H1 (cell line): Measurements from ENCODE around the gene TFB1M. TPM values are rescaled to one million over a fixed set of nuclear protein-coding genes. Genes with fewer than 3 reads are reported as not detected.

ENCODE experiments used
- CTCF ChIA-PET: fragments of 300-600 bp; sonication (Branson Sonifier 250); formaldehyde crosslinking; loops from one replicate; lab custom pipeline; 2021; ENCODE audit not compliant: partially characterized antibody; lab: Charles Lee
- POLR2A ChIA-PET: fragments of 300-600 bp; sonication (Branson Sonifier 250); formaldehyde crosslinking; loops from one replicate; lab custom pipeline; 2021; ENCODE audit warnings: inconsistent platforms; ENCODE audit not compliant: partially characterized antibody; lab: Charles Lee
- DNase-seq, 2 experiments: peaks; one replicate each; pipeline versions ENCODE4 v3.0.0 to v3.0.0-alpha.2; 2010 to 2022; ENCODE audit warnings: low spot score in 2 of 2, low read depth in 1 of 2, mixed read lengths in 1 of 2
- FAIRE-seq: peaks from 2 replicates; lab custom pipeline; 2011; peaks lifted over from hg19 to GRCh38; lab: Jason Lieb, UNC
- H2AFZ ChIP-seq: 2 replicates; pipeline ENCODE4 v1.8.1; 2012; ENCODE audit warnings: low read length, inconsistent platforms
- H2AK5ac ChIP-seq: 2 replicates; pipeline ENCODE4 v1.6.1; 2013; ENCODE audit warnings: low read depth, low read length
- H2BK120ac ChIP-seq: replicated peaks from 2 replicates; pipeline ENCODE3; 2013; ENCODE audit warnings: low read depth, low read length, inconsistent platforms
- H2BK12ac ChIP-seq: 2 replicates; pipeline ENCODE4 v1.6.1; 2013; ENCODE audit warnings: low read depth, low read length
- H2BK15ac ChIP-seq: 2 replicates; pipeline ENCODE4 v1.6.1; 2013; ENCODE audit warnings: low read length
- H2BK20ac ChIP-seq: 2 replicates; pipeline ENCODE4 v1.6.1; 2013; ENCODE audit warnings: low read length
- H2BK5ac ChIP-seq: 2 replicates; pipeline ENCODE4 v1.6.1; 2013; ENCODE audit warnings: low read depth, low read length
- H3K14ac ChIP-seq: 2 replicates; pipeline ENCODE4 v1.6.1; 2013; ENCODE audit warnings: inconsistent platforms; ENCODE audit not compliant: insufficient read length
- H3K18ac ChIP-seq: 2 replicates; pipeline ENCODE4 v1.6.1; 2013; ENCODE audit warnings: low read length; ENCODE audit errors: extremely low read depth
- H3K23ac ChIP-seq: 2 replicates; pipeline ENCODE4 v1.6.1; 2013; ENCODE audit warnings: inconsistent platforms; ENCODE audit not compliant: insufficient read length
- H3K23me2 ChIP-seq: 2 replicates; pipeline ENCODE4 v1.6.1; 2013; ENCODE audit warnings: low read depth, low read length
- H3K27ac ChIP-seq: 2 replicates; pipeline ENCODE4 v1.6.1; 2011; ENCODE audit warnings: low read depth, low read length, inconsistent platforms
- H3K27me3 ChIP-seq, 4 experiments: replicated peaks in 1 of 4; 1 replicate in 1 of 4; 2 replicates in 3 of 4; pipeline versions ENCODE4 v1.6.1 to v1.8.1; 2011 to 2013; ENCODE audit warnings: low read length in 3 of 4, mild to moderate bottlenecking in 3 of 4, inconsistent platforms in 2 of 4, mixed read lengths in 2 of 4, moderate library complexity in 1 of 4; ENCODE audit not compliant: control insufficient read depth in 3 of 4, insufficient read depth in 3 of 4; ENCODE audit errors: extremely low read depth in 1 of 4
- H3K36me3 ChIP-seq, 4 experiments: 2 replicates each; pipeline versions ENCODE4 v1.6.1 to v1.8.1; 2011 to 2013; ENCODE audit warnings: mild to moderate bottlenecking in 4 of 4, low read length in 3 of 4, moderate library complexity in 2 of 4, control low read depth in 1 of 4, inconsistent platforms in 1 of 4; ENCODE audit not compliant: insufficient read depth in 4 of 4, control insufficient read depth in 2 of 4
- H3K4ac ChIP-seq: replicated peaks from 2 replicates; pipeline ENCODE3; 2013; ENCODE audit warnings: low read length, low read depth, mixed read lengths, inconsistent platforms; ENCODE audit not compliant: insufficient read length
- H3K4me1 ChIP-seq, 4 experiments: replicated peaks in 1 of 4; 1 replicate in 1 of 4; 2 replicates in 3 of 4; pipeline versions ENCODE4 v1.6.1 to v1.8.1; 2011 to 2013; ENCODE audit warnings: low read length in 3 of 4, inconsistent platforms in 2 of 4, mixed read lengths in 1 of 4; ENCODE audit not compliant: insufficient read depth in 4 of 4, control insufficient read depth in 3 of 4
- H3K4me2 ChIP-seq, 2 experiments: 2 replicates each; pipeline versions ENCODE4 v1.6.1 to v1.8.1; 2011 to 2013; ENCODE audit warnings: low read depth in 2 of 2, low read length in 2 of 2, control low read depth in 1 of 2, inconsistent platforms in 1 of 2, mild to moderate bottlenecking in 1 of 2; ENCODE audit not compliant: insufficient read depth in 1 of 2
- H3K4me3 ChIP-seq, 4 experiments: fragments of 200-600, 300-600 bp in 1 of 4; sonication (generic), shearing (Covaris generic), sonication (Bioruptor Twin) in 1 of 4; 2 replicates each; pipeline versions ENCODE4 v1.5.1 to v1.8.1; 2011 to 2016; ENCODE audit warnings: low read length in 4 of 4, low read depth in 3 of 4, control low read depth in 2 of 4, inconsistent platforms in 2 of 4, mild to moderate bottlenecking in 2 of 4, mixed read lengths in 1 of 4, moderate library complexity in 1 of 4; ENCODE audit not compliant: insufficient read depth in 2 of 4; ENCODE audit errors: extremely low read depth in 1 of 4
- H3K56ac ChIP-seq: replicated peaks from 2 replicates; pipeline ENCODE3; 2013; ENCODE audit warnings: low read depth, mild to moderate bottlenecking, mixed read lengths, low read length, inconsistent platforms; ENCODE audit not compliant: insufficient read length
- H3K79me1 ChIP-seq: 2 replicates; pipeline ENCODE4 v1.6.1; 2013; ENCODE audit warnings: low read depth, low read length, control low read depth
- H3K79me2 ChIP-seq, 2 experiments: 2 replicates each; pipeline versions ENCODE4 v1.6.1 to v1.8.1; 2012 to 2013; ENCODE audit warnings: low read length in 2 of 2, mild to moderate bottlenecking in 2 of 2, inconsistent platforms in 1 of 2; ENCODE audit not compliant: insufficient read depth in 2 of 2, control insufficient read depth in 1 of 2
- H3K9ac ChIP-seq, 4 experiments: replicated peaks in 1 of 4; 1 replicate in 1 of 4; 2 replicates in 3 of 4; pipeline versions ENCODE4 v1.6.1 to v1.8.1; 2011 to 2013; ENCODE audit warnings: low read depth in 3 of 4, low read length in 3 of 4, control low read depth in 2 of 4, mild to moderate bottlenecking in 2 of 4, moderate library complexity in 2 of 4, inconsistent platforms in 1 of 4; ENCODE audit errors: extremely low read depth in 1 of 4
- H3K9me3 ChIP-seq, 2 experiments: 2 replicates each; pipeline versions ENCODE4 v1.6.1 to v1.8.1; 2012 to 2013; ENCODE audit warnings: mild to moderate bottlenecking in 2 of 2, moderate library complexity in 2 of 2, control low read depth in 1 of 2, inconsistent platforms in 1 of 2, low read depth in 1 of 2, low read length in 1 of 2, mixed read lengths in 1 of 2; ENCODE audit not compliant: insufficient read depth in 2 of 2
- H4K20me1 ChIP-seq, 2 experiments: replicated peaks in 1 of 2; 2 replicates each; pipeline versions ENCODE3 to v1.8.1; 2011 to 2013; ENCODE audit warnings: inconsistent platforms in 2 of 2, low read length in 2 of 2, mild to moderate bottlenecking in 1 of 2; ENCODE audit not compliant: insufficient read depth in 2 of 2, control insufficient read depth in 1 of 2
- H4K5ac ChIP-seq: 2 replicates; pipeline ENCODE4 v1.6.1; 2013; ENCODE audit warnings: low read length, low read depth, mixed read lengths, inconsistent platforms; ENCODE audit not compliant: insufficient read length
- H4K8ac ChIP-seq: 2 replicates; pipeline ENCODE4 v1.8.0; 2013; ENCODE audit warnings: mild to moderate bottlenecking, moderate library complexity, low read length, inconsistent platforms; ENCODE audit not compliant: insufficient read depth; ENCODE audit errors: extremely low read depth
- H4K91ac ChIP-seq: replicated peaks from 2 replicates; pipeline ENCODE3; 2013; ENCODE audit warnings: low read length, mixed read lengths, inconsistent platforms; ENCODE audit not compliant: insufficient read length
- ASH2L ChIP-seq: fragments of 200-600, 300-600 bp; sonication (generic); IDR thresholded peaks from one replicate; pipeline ENCODE4 v1.7.1; 2017; ENCODE audit warnings: low read length
- BCL11A ChIP-seq, 2 experiments: IDR thresholded peaks; one replicate each; pipeline ENCODE4 v1.6.1; 2011; ENCODE audit warnings: low read depth in 2 of 2, low read length in 2 of 2, mild to moderate bottlenecking in 2 of 2
- CHD1 ChIP-seq: IDR thresholded peaks from 2 replicates; pipeline ENCODE4 v1.6.1; 2012; ENCODE audit warnings: low read depth, low read length, improper control_type of control experiment
- EZH2 ChIP-seq: fragments of 200-600 bp; sonication (generic); IDR thresholded peaks from 2 replicates; pipeline ENCODE4 v1.7.1; 2012; ENCODE audit warnings: low read depth, mild to moderate bottlenecking, moderate library complexity, low read length, inconsistent platforms; ENCODE audit not compliant: severe bottlenecking
- GTF2F1 ChIP-seq: IDR thresholded peaks from 2 replicates; pipeline ENCODE4 v1.6.1; 2012; ENCODE audit warnings: low read depth, low read length, improper control_type of control experiment, borderline replicate concordance
- SIN3A ChIP-seq, 2 experiments: IDR thresholded peaks in 1 of 2; conservative IDR thresholded peaks in 1 of 2; 2 replicates each; pipeline ENCODE4 v1.6.1; 2011 to 2012; ENCODE audit warnings: low read length in 2 of 2, improper control_type of control experiment in 1 of 2, low read depth in 1 of 2, mild to moderate bottlenecking in 1 of 2
- WGBS, 2 experiments: shearing (Covaris generic) in 1 of 2; methylation state at CpG; one replicate each; pipeline versions ENCODE4 v1.1.6 to v1.1.7; 2013 to 2015; ENCODE audit warnings: low lambda C conversion rate in 2 of 2, mixed read lengths in 2 of 2, inconsistent platforms in 1 of 2, low coverage in 1 of 2, missing lambda C conversion rate in 1 of 2; ENCODE audit not compliant: insufficient replicate concordance in 2 of 2, insufficient coverage in 1 of 2, insufficient read length in 1 of 2; ENCODE audit errors: extremely low coverage in 1 of 2, missing lambda C conversion rate in 1 of 2; 5-methylcytosine and 5-hydroxymethylcytosine counted together
- polyA plus RNA-seq, 7 experiments: library from polyadenylated mRNA; depleted of rRNA in 3 of 7; stranded (reverse) in 5 of 7; unstranded in 2 of 7; fragments of >200 nt in 5 of 7; fragments of 200-250 nt in 2 of 7; gene quantifications; 1 replicate in 5 of 7; 2 replicates in 1 of 7; 4 replicates in 1 of 7; pipeline versions ENCODE4 v1.2.1 to v1.2.3, GENCODE V29; 2011 to 2013; ENCODE audit warnings: missing spikeins in 2 of 7, mixed read lengths in 2 of 7
- total RNA-seq: library from RNA; stranded (reverse); fragmentation: NEBNext Ultra II Directional; extraction: Animal tissue kit (Norgen Biotek cat#: 25700); gene quantifications from 2 replicates; pipeline ENCODE4 v1.2.1, GENCODE V29; 2021

The TFB1M gene
- total and polyA plus RNA-seq, 2 of the 8 experiments (the other 6 are each of a cell fraction or from before 2014, with no cell fraction given), result 28.2 to 49.4 TPM

GRCh38 chr6:155325700-155326516 lies 11.6 kb upstream of the TFB1M start:
- no peak overlapping the region for H2AFZ ChIP-seq

More at GRCh38 chr6:155325700-155326516, 11.6 kb upstream of the TFB1M start:
- Histone ChIP-seq H3K9me3 (no peaks in the 10 kb centered on the region), H3K79me1 (no peaks in the 10 kb centered on the region), H3K79me2 (no peaks in the 10 kb centered on the region), H2BK12ac (no peak overlapping the region), H2BK15ac (no peak overlapping the region), H3K56ac (no peak overlapping the region), H3K4me2 (no peak overlapping the region), H3K23me2 (no peaks in the 10 kb centered on the region; the same call in 1 of the 2 replicates), H4K8ac (no peak overlapping the region), H3K9ac (no peak overlapping the region), H2AK5ac (no peak overlapping the region), H3K27me3 (no peaks in the 10 kb centered on the region), H4K91ac (no peak overlapping the region), H4K5ac (no peak overlapping the region), H2BK120ac (no peak overlapping the region), H4K20me1 (no peaks in the 10 kb centered on the region), H2BK5ac (no peak overlapping the region), H3K18ac (no peak overlapping the region), H3K4me3 (no peak overlapping the region), H3K4ac (peak overlapping the region; percentile 49), H3K14ac (no peak overlapping the region), H3K4me1 (no peaks in the 10 kb centered on the region), H3K36me3 (no peaks in the 10 kb centered on the region), H2BK20ac (no peak overlapping the region), H3K27ac (no peak overlapping the region), H3K23ac (no peak overlapping the region)
- POLR2A ChIA-PET, result no interaction called here
- CTCF ChIA-PET, result interaction anchor here (0.8 to 3.0 kb wide), 4 partner anchors 10 to 198 kb away, joined by 3 to 21 read pairs (median 8); no protein-coding TSS in a partner anchor
- DNase-seq (no peak), FAIRE-seq (peak; percentile 24)
- TF ChIP-seq ASH2L (no peak), EZH2 (no peak), CHD1 (no peak), GTF2F1 (no peak), BCL11A (IDR thresholded peaks at IDR 0.05; ENCODE audit: low read depth in 2 of 2, low read length in 2 of 2) (no peak), SIN3A (conservative IDR thresholded peaks at IDR 0.05 in 1 of 2, IDR thresholded peaks at IDR 0.05 in 1 of 2; ENCODE audit: low read depth in 1 of 2, low read length in 2 of 2) (no peak)
- WGBS, 2 experiments, result 85% methylated on average over 6 of the region's 6 CpGs; no CpG with 5 or more reads in 1 of the 2 experiments
